ENCODE data around the gene SMAD3. TPM values are rescaled to one million over a fixed set of nuclear protein-coding genes. Genes with fewer than 3 reads are reported as not detected.
A peak's percentile ranks its signal among the peaks of the same experiment; 100 is the strongest.

SMAD3 gene
- total and polyA plus RNA-seq, 2 of the 4 experiments (the other 2 are of a cell fraction) = 71.0 to 177 TPM

GRCh38 chr15:67224889-67225288 is 159.5 kb downstream of the SMAD3 start:
- Histone ChIP-seq H3K27ac (ENCODE audit: insufficient read depth, low read length) (no peak overlapping the region), H3K18ac (ENCODE audit: low read depth, low read length) (peak overlapping the region; percentile 74; the same call in 1 of the 2 replicates), H2BK20ac (ENCODE audit: low read depth, low read length) (0 out of 2 replicates have a peak overlapping the region, but pooled peaks have one; percentile 11), H3K56ac (ENCODE audit: extremely low read depth, insufficient read depth, low read length) (no peak overlapping the region), H3K9me3 (ENCODE audit: control insufficient read depth, insufficient read depth, low read length) (no peaks in the 10 kb centered on the region), H2AK9ac (replicated peaks; ENCODE audit: low read depth, low read length, poor library complexity) (no peak overlapping the region), H2AK5ac (ENCODE audit: low read depth, low read length) (no peak overlapping the region), H2BK5ac (ENCODE audit: low read depth, low read length, poor library complexity, severe bottlenecking) (peak overlapping the region; percentile 68), H3K79me1 (ENCODE audit: low read depth in 1 of 2, low read length in 2 of 2) (peaks cover 20 to 40% of the 10 kb centered on the region in 2 experiments), H3K14ac (replicated peaks; ENCODE audit: low read depth, low read length) (no peak overlapping the region), H2BK120ac (ENCODE audit: low read depth, low read length) (no peak overlapping the region), H3K27me3 (ENCODE audit: control insufficient read depth, insufficient read depth, low read length) (no peaks in the 10 kb centered on the region), H2AFZ (replicated peaks; ENCODE audit: low read length, poor library complexity) (no peak overlapping the region), H3K4ac (ENCODE audit: low read depth, low read length) (no peak overlapping the region), H3K9me1 (ENCODE audit: insufficient read depth, low read length) (peaks cover 2% of the 10 kb centered on the region; the same call in 1 of the 2 replicates), H4K8ac (ENCODE audit: low read depth in 2 of 2, low read length in 2 of 2) (peak overlapping the region in 1 of 2 experiments; percentile 13; a peak in 1 of 4 replicates), H3K4me1 (ENCODE audit: control insufficient read depth, insufficient read depth, low read length) (peaks cover 8% of the 10 kb centered on the region), H3K4me3 (ENCODE audit: insufficient read depth, low read depth, low read length) (no peak overlapping the region), H3K36me3 (ENCODE audit: control insufficient read depth, insufficient read depth, low read length) (peaks cover 1% of the 10 kb centered on the region; the same call in 1 of the 2 replicates), H4K5ac (ENCODE audit: low read depth, low read length) (peak overlapping the region; percentile 76; the same call in 1 of the 2 replicates), H3K9ac (ENCODE audit: low read depth, low read length) (no peak overlapping the region), H4K91ac (ENCODE audit: insufficient read depth, low read depth, low read length) (no peak overlapping the region), H3K4me2 (ENCODE audit: low read depth, low read length) (peak overlapping the region; percentile 46; the same call in 1 of the 2 replicates), H4K20me1 (ENCODE audit: insufficient read depth, low read length) (no peaks in the 10 kb centered on the region; the same call in 1 of the 2 replicates), H2BK15ac (ENCODE audit: low read depth, low read length) (no peak overlapping the region), H3K23ac (ENCODE audit: low read depth, low read length) (no peak overlapping the region)
- CTCF ChIA-PET = no interaction called here
- BruUV-seq (replicated peaks) = no TSS peak
- intact Hi-C loops (cut with micrococcal nuclease) = no loop called here
- ATAC-seq (ENCODE audit: low read depth) (peak; percentile 12; the same call in 1 of the 2 replicates), DNase-seq (no peak)
- dilution Hi-C loops (cut with HindIII; ENCODE audit: low sequenced_read_pairs, unreplicated experiment) = no loop called here
- POLR2A ChIA-PET (ENCODE audit: unreplicated experiment) = no interaction called here
- TF ChIP-seq RAD21 (IDR thresholded peaks at IDR 0.05; ENCODE audit: low read length) (no peak), RFX5 (IDR thresholded peaks at IDR 0.05; ENCODE audit: low read depth, low read length) (no peak), CEBPB (IDR thresholded peaks at IDR 0.05; ENCODE audit: low read depth, low read length) (no peak), CHD1 (IDR thresholded peaks at IDR 0.05; ENCODE audit: low read depth, low read length) (no peak), SMC3 (IDR thresholded peaks at IDR 0.05; ENCODE audit: low read depth, low read length) (no peak), BHLHE40 (IDR thresholded peaks at IDR 0.05; ENCODE audit: low read depth, low read length) (no peak)
- TF ChIP-seq, protein P1, sequence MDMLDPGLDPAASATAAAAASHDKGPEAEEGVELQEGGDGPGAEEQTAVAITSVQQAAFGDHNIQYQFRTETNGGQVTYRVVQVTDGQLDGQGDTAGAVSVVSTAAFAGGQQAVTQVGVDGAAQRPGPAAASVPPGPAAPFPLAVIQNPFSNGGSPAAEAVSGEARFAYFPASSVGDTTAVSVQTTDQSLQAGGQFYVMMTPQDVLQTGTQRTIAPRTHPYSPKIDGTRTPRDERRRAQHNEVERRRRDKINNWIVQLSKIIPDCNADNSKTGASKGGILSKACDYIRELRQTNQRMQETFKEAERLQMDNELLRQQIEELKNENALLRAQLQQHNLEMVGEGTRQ (IDR thresholded peaks at IDR 0.05; ENCODE audit: low read depth, low read length) = no peak
- 100% methylated on average over 1 of the region's 3 CpGs; no CpG with 5 or more reads in 1 of the 2 experiments for WGBS, 2 experiments (ENCODE audit: extremely low coverage in 2 of 2, insufficient read length in 1 of 2)
- in situ Hi-C loops (cut with MboI; ENCODE audit: low sequenced_read_pairs) = no loop called here
